K562 (cell line): Measurements from ENCODE around the gene TRAPPC5. TPM values are rescaled to one million over a fixed set of nuclear protein-coding genes. Genes with fewer than 3 reads are reported as not detected.

ENCODE experiments used
- ATAC-seq: fragments of 200-7000 bp; cut with Tn5 transposase; 3 replicates; pipeline ENCODE4 v1.9.1; 2020; ENCODE audit warnings: moderate library complexity
- BruUV-seq: library from RNA; stranded (reverse); fragments of 400-500 nt; replicated peaks from 2 replicates; lab custom pipeline; 2021; lab: Mats Ljungman, UMichigan
- CTCF ChIA-PET: fragments of 300-600 bp; formaldehyde crosslinking; extraction: SDS; loops from one replicate; lab custom pipeline; 2021; ENCODE audit warnings: low intra/inter-chr PET ratio; lab: Yijun Ruan, JAX
- POLR2A ChIA-PET: fragments of 300-600, 350-650 bp; sonication (Branson Sonifier 250); formaldehyde crosslinking; extraction: SDS; loops from one replicate; lab custom pipeline; 2021; ENCODE audit warnings: antibody characterized with exemption, inconsistent platforms; lab: Yijun Ruan, JAX
- DNase-seq, 4 experiments: peaks; one replicate each; pipeline versions ENCODE4 v3.0.0 to v3.0.0-alpha.2; 2011 to 2018; ENCODE audit warnings: low spot score in 3 of 4, mixed read lengths in 3 of 4; ENCODE audit errors: extremely low read depth in 1 of 4
- FAIRE-seq: peaks from 2 replicates; lab custom pipeline; 2011; peaks lifted over from hg19 to GRCh38; lab: Jason Lieb, UNC
- H2AFZ ChIP-seq: 2 replicates; pipeline ENCODE4 v1.6.0; 2011; ENCODE audit warnings: low read depth, low read length, control low read depth, inconsistent platforms
- H3K27ac ChIP-seq: fragments of 200-600 bp; 3 replicates; pipeline ENCODE4 v1.8.0; 2011; ENCODE audit warnings: low read depth, mild to moderate bottlenecking, control low read depth, inconsistent platforms, low read length, moderate library complexity, mixed read lengths; ENCODE audit errors: extremely low read depth
- H3K27me3 ChIP-seq, 2 experiments: fragments of 300-600 bp in 1 of 2; 2 replicates in 1 of 2; 3 replicates in 1 of 2; pipeline versions ENCODE4 v1.6.0 to v1.8.0; 2011; ENCODE audit warnings: inconsistent platforms in 2 of 2, low read length in 2 of 2, mild to moderate bottlenecking in 1 of 2, mixed read lengths in 1 of 2, moderate library complexity in 1 of 2; ENCODE audit not compliant: control insufficient read depth in 2 of 2, insufficient read depth in 2 of 2
- H3K36me3 ChIP-seq: fragments of 300-600 bp; 3 replicates; pipeline ENCODE4 v1.8.0; 2011; ENCODE audit warnings: mild to moderate bottlenecking, low read length, inconsistent platforms; ENCODE audit not compliant: control insufficient read depth, insufficient read depth
- H3K4me1 ChIP-seq, 2 experiments: fragments of 200-600 bp in 1 of 2; replicated peaks in 1 of 2; 2 replicates in 1 of 2; 3 replicates in 1 of 2; pipeline versions ENCODE4 v1.5.1 to v1.8.0; 2011; ENCODE audit warnings: inconsistent platforms in 2 of 2, low read length in 2 of 2, mild to moderate bottlenecking in 1 of 2, mixed read lengths in 1 of 2, moderate library complexity in 1 of 2; ENCODE audit not compliant: control insufficient read depth in 2 of 2, insufficient read depth in 2 of 2
- H3K4me2 ChIP-seq: 2 replicates; pipeline ENCODE4 v1.6.1; 2011; ENCODE audit warnings: low read length, control low read depth, inconsistent platforms, mixed read lengths; ENCODE audit not compliant: insufficient read depth
- H3K4me3 ChIP-seq: fragments of 200-600 bp; sonication (generic), shearing (Covaris generic); 2 replicates; pipeline ENCODE4 v1.5.1; 2016; ENCODE audit warnings: control low read depth, inconsistent platforms
- H3K79me2 ChIP-seq: fragments of 200-600 bp; 3 replicates; pipeline ENCODE4 v1.8.0; 2011; ENCODE audit warnings: low read length, inconsistent platforms; ENCODE audit not compliant: control insufficient read depth, insufficient read depth
- H3K9ac ChIP-seq, 2 experiments: 2 replicates each; pipeline versions ENCODE4 v1.6.0 to v1.6.1; 2011; ENCODE audit warnings: low read depth in 2 of 2, low read length in 2 of 2, control low read depth in 1 of 2, inconsistent platforms in 1 of 2, mild to moderate bottlenecking in 1 of 2, mixed read lengths in 1 of 2; ENCODE audit not compliant: insufficient read depth in 1 of 2
- H3K9me1 ChIP-seq: one replicate; pipeline ENCODE4 v1.6.0; 2011; ENCODE audit warnings: inconsistent platforms, mild to moderate bottlenecking, low read length, moderate library complexity; ENCODE audit not compliant: control insufficient read depth, insufficient read depth
- H3K9me3 ChIP-seq: replicated peaks from 2 replicates; pipeline ENCODE4 v1.5.1; 2011; ENCODE audit warnings: low read depth, low read length, inconsistent platforms; ENCODE audit not compliant: control insufficient read depth, insufficient read depth
- H4K20me1 ChIP-seq: replicated peaks from 2 replicates; pipeline ENCODE4 v1.6.1; 2011; ENCODE audit warnings: low read length, inconsistent platforms, mixed read lengths; ENCODE audit not compliant: control insufficient read depth, insufficient read depth
- CTCF ChIP-seq, 3 experiments: IDR thresholded peaks in 2 of 3; conservative IDR thresholded peaks in 1 of 3; 2 replicates each; pipeline ENCODE4 v1.5.1; 2011 to 2012; ENCODE audit warnings: low read length in 3 of 3, mild to moderate bottlenecking in 3 of 3, control low read depth in 2 of 3, improper control_type of control experiment in 1 of 3, inconsistent platforms in 1 of 3, low read depth in 1 of 3, mixed read lengths in 1 of 3, moderate library complexity in 1 of 3; ENCODE audit not compliant: insufficient read depth in 2 of 3
- FOS ChIP-seq: IDR thresholded peaks from 3 replicates; pipeline ENCODE4 v1.6.1; 2011; ENCODE audit not compliant: insufficient read length; ENCODE audit errors: extremely low read depth
- GABPB1 ChIP-seq: sonication (generic); formaldehyde crosslinking; IDR thresholded peaks from 2 replicates; pipeline ENCODE4 v1.8.0; 2022; ENCODE audit warnings: mild to moderate bottlenecking, missing genetic modification reagents
- GATA2 ChIP-seq: sonication (generic); formaldehyde crosslinking; IDR thresholded peaks from 2 replicates; pipeline ENCODE4 v1.4.0; 2020; ENCODE audit warnings: mild to moderate bottlenecking, missing genetic modification reagents
- KDM1A ChIP-seq, 2 experiments: fragments of 450-650 bp; IDR thresholded peaks; 2 replicates each; pipeline ENCODE4 v1.6.1; 2016; ENCODE audit warnings: mild to moderate bottlenecking in 2 of 2
- KDM2B ChIP-seq: fragments of 250-450 bp; sonication (Bioruptor Pico); IDR thresholded peaks from 2 replicates; pipeline ENCODE4 v1.8.0; 2021; ENCODE audit warnings: mild to moderate bottlenecking, moderate library complexity
- MAZ ChIP-seq, 2 experiments: fragments of 450-650 bp in 1 of 2; sonication (generic) in 1 of 2; formaldehyde crosslinking; IDR thresholded peaks in 1 of 2; conservative IDR thresholded peaks in 1 of 2; 2 replicates each; pipeline versions ENCODE4 v1.4.0 to v1.5.0; 2020; ENCODE audit warnings: mild to moderate bottlenecking in 1 of 2, missing genetic modification reagents in 1 of 2
- POLR2A ChIP-seq: fragments of 450-650 bp; conservative IDR thresholded peaks from 2 replicates; pipeline ENCODE4 v1.6.1; 2016
- RNF2 ChIP-seq: sonication (generic); IDR thresholded peaks from 2 replicates; pipeline ENCODE4 v1.6.1; 2016
- SAP30 ChIP-seq: fragments of 200-600 bp; sonication (generic); IDR thresholded peaks from 2 replicates; pipeline ENCODE4 v1.6.1; 2012; ENCODE audit warnings: borderline replicate concordance, low read depth, mild to moderate bottlenecking, moderate library complexity, low read length, control low read depth, inconsistent platforms; ENCODE audit not compliant: insufficient read depth, poor library complexity, severe bottlenecking
- VEZF1 ChIP-seq: fragments of 200-800 bp; sonication (Bioruptor generic); IDR thresholded peaks from 2 replicates; pipeline ENCODE4 v1.6.1; 2017; ENCODE audit warnings: missing genetic modification characterization, missing compliant biosample characterization
- ZNF12 ChIP-seq: sonication (generic); formaldehyde crosslinking; IDR thresholded peaks from 2 replicates; pipeline ENCODE4 v1.4.0; 2020; ENCODE audit warnings: mild to moderate bottlenecking, missing genetic modification reagents
- ZNF655 ChIP-seq: fragments of 250-450 bp; sonication (Bioruptor Pico); IDR thresholded peaks from 2 replicates; pipeline ENCODE4 v1.5.0; 2021
- ZNF740 ChIP-seq, 3 experiments: fragments of 200-800 bp in 1 of 3; sonication (Bioruptor generic) in 1 of 3; sonication (generic) in 1 of 3; formaldehyde crosslinking in 1 of 3; IDR thresholded peaks; 2 replicates each; pipeline versions ENCODE4 v1.6.1 to v1.8.0; 2016 to 2022; ENCODE audit warnings: mild to moderate bottlenecking in 2 of 3, missing compliant biosample characterization in 2 of 3, missing genetic modification characterization in 2 of 3, missing genetic modification reagents in 1 of 3
- WGBS: fragments of 100-300 bp; shearing (Covaris generic); methylation state at CpG from one replicate; pipeline ENCODE4 v1.1.6; 2016; ENCODE audit warnings: low coverage, mixed read lengths; ENCODE audit not compliant: insufficient coverage; ENCODE audit errors: missing lambda C conversion rate; 5-methylcytosine and 5-hydroxymethylcytosine counted together
- in situ Hi-C: fragments of 300-500 bp; cut with MboI; formaldehyde crosslinking; loops from 4 replicates; pipeline ENCODE4 v1.15.0; 2018; ENCODE audit warnings: inconsistent platforms, mixed read lengths
- intact Hi-C: fragments of 100-400 bp; cut with micrococcal nuclease; formaldehyde crosslinking; loops from 2 replicates; pipeline ENCODE4 v1.14.2; 2022
- polyA plus RNA-seq, 8 experiments: library from polyadenylated mRNA; depleted of rRNA in 4 of 8; stranded (reverse) in 5 of 8; unstranded in 3 of 8; fragments of >200 nt; fragmentation: Nextera tagmentation in 2 of 8; fragmentation: Illumina TruSeq in 1 of 8; extraction: Ambion mirVana in 2 of 8; extraction: Trizol in 1 of 8; gene quantifications; 2 replicates each; pipeline versions ENCODE4 v1.2.1 to v1.2.3, GENCODE V29; 2011 to 2014; ENCODE audit warnings: inconsistent platforms in 1 of 8, missing spikeins in 1 of 8
- total RNA-seq, 7 experiments: library from RNA; depleted of rRNA in 6 of 7; stranded (reverse); fragments of >200 nt in 6 of 7; fragmentation: Illumina TruSeq in 2 of 7; extraction: Trizol in 2 of 7; gene quantifications; 2 replicates each; pipeline versions ENCODE4 v1.2.1 to v1.2.3, GENCODE V29; 2011 to 2021; ENCODE audit warnings: low replicate concordance in 1 of 7

TRAPPC5 gene
- total and polyA plus RNA-seq, 9 of the 15 experiments (the other 6 are each of a cell fraction or from before 2014, with no cell fraction given): 2.0 to 76.9 (median 29.3) TPM

GRCh38 chr19:7681340-7682174, 924 bp downstream of the TRAPPC5 start:
- Histone ChIP-seq H3K9me1 (peaks cover 3% of the 10 kb centered on the region), H3K27me3 (0 out of 5 replicates have a peak, but pooled peaks cover 0 to 5% of the 10 kb centered on the region in 2 experiments), H3K4me1 (peaks cover 10 to 26% of the 10 kb centered on the region in 2 experiments; a peak in 4 of 5 replicates), H3K9ac (peak overlapping the region; percentile 86 to 95), H3K4me2 (peak overlapping the region; percentile 87), H3K27ac (peak overlapping the region; percentile 79; the same call in 1 of the 3 replicates), H4K20me1 (no peaks in the 10 kb centered on the region), H2AFZ (peak overlapping the region; percentile 87), H3K9me3 (no peaks in the 10 kb centered on the region), H3K36me3 (peaks cover 10% of the 10 kb centered on the region; the same call in 2 of the 3 replicates), H3K4me3 (peak overlapping the region; percentile 95), H3K79me2 (peaks cover 15% of the 10 kb centered on the region; the same call in 2 of the 3 replicates)
- DNase-seq (peak; percentile 54 to 70 (median 64)), FAIRE-seq (no peak), ATAC-seq (peak; percentile 36)
- ChIA-PET CTCF (interaction anchor here (0.6 to 2.6 kb wide), 5 partner anchors 113 to 327 kb away, joined by 3 to 28 read pairs (median 5); no protein-coding TSS in a partner anchor), POLR2A (interaction anchor here (0.6 to 1.1 kb wide), 5 partner anchors 11 to 327 kb away, joined by 3 read pairs; no protein-coding TSS in a partner anchor)
- BruUV-seq: no TSS peak
- 37% methylated on average over 34 of the region's 43 CpGs for WGBS
- intact Hi-C loops (loop anchor here (2.0 to 10.0 kb wide), 4 partner anchors 29 to 327 kb away; no protein-coding TSS in a partner anchor), in situ Hi-C loops (loop anchor here (5.0 to 10.0 kb wide), 2 partner anchors 114 to 327 kb away; no protein-coding TSS in a partner anchor)
- TF ChIP-seq POLR2A (no peak), FOS (no peak), CTCF (IDR thresholded peaks at IDR 0.05 in 2 of 3, conservative IDR thresholded peaks at IDR 0.05 in 1 of 3; ENCODE audit: insufficient read depth in 2 of 3, low read depth in 1 of 3, low read length in 3 of 3) (peak; percentile 22 to 40 (median 35); a peak in 3 of 6 replicates), ZNF740 (CRISPR knock-in tag; IDR thresholded peaks at IDR 0.05) (no peak), ZNF740 (tag; IDR thresholded peaks at IDR 0.05) (no peak), GATA2 (CRISPR knock-in tag) (no peak), KDM2B (CRISPR knock-in tag) (no peak), SAP30 (no peak), VEZF1 (CRISPR knock-in tag) (peak; percentile 45; the same call in 1 of the 2 replicates), RNF2 (no peak), ZNF12 (CRISPR knock-in tag) (no peak), MAZ (CRISPR knock-in tag; conservative IDR thresholded peaks at IDR 0.05 in 1 of 2, IDR thresholded peaks at IDR 0.05 in 1 of 2) (peak in 1 of 2 experiments; percentile 25; a peak in 1 of 4 replicates), ZNF655 (CRISPR knock-in tag) (no peak), GABPB1 (CRISPR knock-in tag) (peak; percentile 40; the same call in 1 of the 2 replicates), KDM1A (IDR thresholded peaks at IDR 0.05) (no peak)
